Neuronal stem cell (in vitro differentiated cells): Measurements from ENCODE around the gene VDAC1.

Experiments used
- DNase-seq: peaks from one replicate; pipeline ENCODE4 v3.0.0-alpha.2; 2013; ENCODE audit warnings: low spot score
- H2AFZ ChIP-seq: one replicate; pipeline ENCODE4 v1.6.1; 2013; ENCODE audit warnings: mild to moderate bottlenecking, low read length, inconsistent platforms
- H2AK5ac ChIP-seq: 2 replicates; pipeline ENCODE4 v1.6.1; 2013; ENCODE audit warnings: low read depth, mild to moderate bottlenecking, inconsistent platforms, low read length, moderate library complexity, mixed read lengths
- H2BK120ac ChIP-seq: 2 replicates; pipeline ENCODE4 v1.6.1; 2013; ENCODE audit warnings: low read depth, mild to moderate bottlenecking, inconsistent platforms, low read length, moderate library complexity, mixed read lengths
- H2BK12ac ChIP-seq: one replicate; pipeline ENCODE4 v1.6.1; 2013; ENCODE audit warnings: low read length, inconsistent platforms
- H2BK15ac ChIP-seq: 2 replicates; pipeline ENCODE4 v1.6.1; 2013; ENCODE audit warnings: mild to moderate bottlenecking, low read length, inconsistent platforms, mixed read lengths
- H2BK5ac ChIP-seq: one replicate; pipeline ENCODE4 v1.6.1; 2013; ENCODE audit warnings: inconsistent platforms, mild to moderate bottlenecking, low read length, moderate library complexity
- H3K14ac ChIP-seq: one replicate; pipeline ENCODE4 v1.6.1; 2013; ENCODE audit warnings: low read length, inconsistent platforms
- H3K18ac ChIP-seq: 2 replicates; pipeline ENCODE4 v1.6.1; 2013; ENCODE audit warnings: low read length, inconsistent platforms
- H3K23ac ChIP-seq: 2 replicates; pipeline ENCODE4 v1.6.1; 2013; ENCODE audit warnings: low read depth, mild to moderate bottlenecking, mixed read lengths, low read length, inconsistent platforms; ENCODE audit not compliant: poor library complexity
- H3K27ac ChIP-seq: replicated peaks from 3 replicates; pipeline ENCODE4 v1.5.1; 2013; ENCODE audit warnings: low read length, inconsistent platforms
- H3K27me3 ChIP-seq, 3 experiments: 2 replicates each; pipeline ENCODE4 v1.6.1; 2013; ENCODE audit warnings: low read length in 3 of 3, mild to moderate bottlenecking in 2 of 3, inconsistent platforms in 1 of 3, low read depth in 1 of 3, mixed read lengths in 1 of 3, moderate library complexity in 1 of 3; ENCODE audit not compliant: control insufficient read depth in 3 of 3, insufficient read depth in 3 of 3
- H3K36me3 ChIP-seq, 2 donors: replicated peaks in 1 of 2; 2 replicates each; pipeline ENCODE4 v1.6.1; 2013; ENCODE audit warnings: low read length in 2 of 2; ENCODE audit not compliant: control insufficient read depth in 2 of 2, insufficient read depth in 2 of 2
- H3K4ac ChIP-seq: 2 replicates; pipeline ENCODE4 v1.6.1; 2013; ENCODE audit warnings: inconsistent platforms, mild to moderate bottlenecking, low read length, moderate library complexity
- H3K4me1 ChIP-seq, 2 donors: 1 replicate in 1 of 2; 2 replicates in 1 of 2; pipeline ENCODE4 v1.6.1; 2013; ENCODE audit warnings: low read length in 2 of 2, low read depth in 1 of 2; ENCODE audit not compliant: control insufficient read depth in 2 of 2, insufficient read depth in 1 of 2
- H3K4me2 ChIP-seq: one replicate; pipeline ENCODE4 v1.6.1; 2013; ENCODE audit warnings: mild to moderate bottlenecking, low read length, inconsistent platforms; ENCODE audit not compliant: insufficient read depth, poor library complexity, severe bottlenecking
- H3K4me3 ChIP-seq, 2 donors: 2 replicates each; pipeline ENCODE4 v1.5.1; 2013; ENCODE audit warnings: low read length in 2 of 2, mild to moderate bottlenecking in 2 of 2, inconsistent platforms in 1 of 2, moderate library complexity in 1 of 2
- H3K79me1 ChIP-seq: one replicate; pipeline ENCODE4 v1.6.1; 2013; ENCODE audit warnings: low read depth, mild to moderate bottlenecking, inconsistent platforms, low read length, moderate library complexity
- H3K9ac ChIP-seq: one replicate; pipeline ENCODE4 v1.6.1; 2013; ENCODE audit warnings: mild to moderate bottlenecking, low read depth, low read length, inconsistent platforms; ENCODE audit not compliant: poor library complexity
- H3K9me3 ChIP-seq, 2 donors: replicated peaks in 1 of 2; 2 replicates each; pipeline versions ENCODE3 to v1.6.1; 2013; ENCODE audit warnings: low read length in 2 of 2, mild to moderate bottlenecking in 2 of 2, inconsistent platforms in 1 of 2, low read depth in 1 of 2, mixed read lengths in 1 of 2, moderate library complexity in 1 of 2; ENCODE audit not compliant: control insufficient read depth in 2 of 2, insufficient read depth in 1 of 2
- H4K8ac ChIP-seq: one replicate; pipeline ENCODE4 v1.6.1; 2013; ENCODE audit warnings: low read depth, mild to moderate bottlenecking, inconsistent platforms, low read length, moderate library complexity
- H4K91ac ChIP-seq: one replicate; pipeline ENCODE4 v1.6.1; 2013; ENCODE audit warnings: low read length, low read depth, mild to moderate bottlenecking, inconsistent platforms; ENCODE audit not compliant: poor library complexity
- WGBS, 2 donors: extraction: QIAGEN DNeasy Blood & Tissue Kit; methylation state at CpG; one replicate each; pipeline ENCODE4 v1.1.7; 2013; ENCODE audit warnings: missing lambda C conversion rate in 2 of 2, mixed read lengths in 1 of 2; ENCODE audit not compliant: insufficient read length in 2 of 2, insufficient replicate concordance in 1 of 2; ENCODE audit errors: extremely low coverage in 2 of 2; 5-methylcytosine and 5-hydroxymethylcytosine counted together

VDAC1 gene

GRCh38 chr5:134048864-134049263 is 44.1 kb upstream of the VDAC1 start:
- H3K4me3 ChIP-seq = no peak overlapping the region
- H3K9me3 ChIP-seq = no peaks in the 10 kb centered on the region
- H3K23ac ChIP-seq = no peak overlapping the region
- H3K36me3 ChIP-seq = no peaks in the 10 kb centered on the region
- no peak overlapping the region for H3K4me2 ChIP-seq
- H3K18ac ChIP-seq = no peak overlapping the region
- H2BK12ac ChIP-seq = no peak overlapping the region
- DNase-seq = no peak
- H2BK15ac ChIP-seq = no peak overlapping the region
- H3K79me1 ChIP-seq = no peaks in the 10 kb centered on the region
- H2BK120ac ChIP-seq = no peak overlapping the region
- H2AK5ac ChIP-seq = no peak overlapping the region
- no peak overlapping the region for H3K14ac ChIP-seq
- H3K9ac ChIP-seq = no peak overlapping the region
- H3K27me3 ChIP-seq = peaks cover 0 to 17% (median 0%) of the 10 kb centered on the region in 3 experiments
- H4K91ac ChIP-seq = no peak overlapping the region
- H3K4me1 ChIP-seq = peaks cover 8 to 11% of the 10 kb centered on the region in 2 donors
- H2AFZ ChIP-seq = no peak overlapping the region
- no peak overlapping the region for H3K27ac ChIP-seq
- H4K8ac ChIP-seq = no peak overlapping the region
- no peak overlapping the region for H2BK5ac ChIP-seq
- no peak overlapping the region for H3K4ac ChIP-seq

GRCh38 chr5:134047687-134048056 is 42.9 kb upstream of the VDAC1 start:
- H3K4me3 ChIP-seq = no peak overlapping the region
- H4K8ac ChIP-seq = no peak overlapping the region
- H3K9ac ChIP-seq = no peak overlapping the region
- peaks cover 7 to 8% of the 10 kb centered on the region in 2 donors for H3K4me1 ChIP-seq
- H2BK5ac ChIP-seq = no peak overlapping the region
- no peaks in the 10 kb centered on the region for H3K79me1 ChIP-seq
- H3K23ac ChIP-seq = no peak overlapping the region
- no peak overlapping the region for H2BK12ac ChIP-seq
- no peaks in the 10 kb centered on the region for H3K36me3 ChIP-seq
- no peak overlapping the region for H2BK15ac ChIP-seq
- H2BK120ac ChIP-seq = no peak overlapping the region
- no peak overlapping the region for H3K4ac ChIP-seq
- H3K14ac ChIP-seq = no peak overlapping the region
- no peak overlapping the region for H2AK5ac ChIP-seq
- no peak overlapping the region for H2AFZ ChIP-seq
- H3K4me2 ChIP-seq = no peak overlapping the region
- H3K27ac ChIP-seq = no peak overlapping the region
- H3K18ac ChIP-seq = no peak overlapping the region
- H3K9me3 ChIP-seq = no peaks in the 10 kb centered on the region
- WGBS, 2 donors = no CpG with 5 or more reads among the region's 8 CpGs
- DNase-seq = no peak
- no peak overlapping the region for H4K91ac ChIP-seq
- H3K27me3 ChIP-seq = peaks cover 0 to 21% (median 0%) of the 10 kb centered on the region in 3 experiments

DNA sequence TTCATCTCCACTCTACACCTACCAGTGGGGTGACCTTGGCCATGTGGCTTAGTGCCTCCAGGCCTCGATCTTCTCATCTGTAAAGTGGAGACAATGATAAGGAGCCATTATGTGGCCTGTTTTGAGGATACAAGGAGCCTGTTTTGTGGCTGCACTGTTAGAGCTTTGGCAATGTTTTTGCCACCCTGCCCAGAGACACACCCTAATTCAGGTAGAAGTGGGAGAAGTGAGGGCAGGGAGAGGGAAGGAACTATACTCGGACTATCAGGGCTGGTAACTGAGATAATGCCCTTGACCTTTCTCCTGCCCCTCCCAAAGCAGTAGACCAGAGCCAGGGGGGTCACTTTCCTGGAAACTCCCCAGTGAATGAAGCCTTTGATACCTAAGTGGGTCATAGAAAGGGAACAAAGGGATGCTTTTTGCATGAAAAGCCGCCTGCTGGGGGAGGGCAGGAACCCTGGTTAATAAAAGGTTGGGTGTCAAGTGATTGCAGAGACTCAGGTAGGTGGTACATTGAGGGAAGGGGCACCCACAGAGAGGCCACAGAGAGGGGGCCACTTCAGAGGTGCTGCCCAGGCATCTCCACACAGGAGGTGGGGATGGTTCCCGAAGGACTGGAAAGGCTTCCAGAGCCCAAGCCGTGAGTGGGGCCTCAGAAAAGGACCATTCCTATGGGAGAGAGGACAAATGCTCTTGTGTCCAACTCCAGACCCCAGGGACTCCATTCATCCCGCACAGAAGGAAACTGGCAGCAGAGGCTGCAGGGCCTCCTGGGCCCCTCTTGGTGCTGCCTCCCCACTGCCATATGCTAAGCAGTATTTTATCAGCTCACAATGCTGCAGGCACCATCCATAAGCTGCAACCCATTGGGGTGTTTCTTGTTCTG is 42.3 kb upstream of the VDAC1 start:
- Histone ChIP-seq H2BK5ac (no peak overlapping the region), H2BK15ac (no peak overlapping the region), H2BK120ac (no peak overlapping the region), H2BK12ac (no peak overlapping the region), H3K27ac (no peak overlapping the region), H3K4me3 (no peak overlapping the region), H4K91ac (no peak overlapping the region), H2AK5ac (no peak overlapping the region), H3K4me1 (peaks cover 6 to 8% of the 10 kb centered on the region in 2 donors), H3K27me3 (peaks cover 0 to 24% (median 0%) of the 10 kb centered on the region in 3 experiments), H4K8ac (no peak overlapping the region), H3K4ac (no peak overlapping the region), H2AFZ (no peak overlapping the region), H3K23ac (no peak overlapping the region), H3K18ac (no peak overlapping the region), H3K9me3 (no peaks in the 10 kb centered on the region), H3K4me2 (no peak overlapping the region), H3K79me1 (no peaks in the 10 kb centered on the region), H3K14ac (no peak overlapping the region), H3K36me3 (no peaks in the 10 kb centered on the region), H3K9ac (no peak overlapping the region)
- no peak for DNase-seq
- no CpG with 5 or more reads among the region's 6 CpGs for WGBS, 2 donors

- Histone ChIP-seq H2BK12ac (no peak overlapping the region), H3K27me3 (peaks cover 0 to 26% (median 0%) of the 10 kb centered on the region in 3 experiments), H3K79me1 (no peaks in the 10 kb centered on the region), H3K9ac (no peak overlapping the region), H3K27ac (no peak overlapping the region), H3K23ac (no peak overlapping the region), H2BK15ac (no peak overlapping the region), H4K91ac (no peak overlapping the region), H3K18ac (no peak overlapping the region), H2BK5ac (no peak overlapping the region), H3K36me3 (no peaks in the 10 kb centered on the region), H3K4me2 (no peak overlapping the region), H2AFZ (no peak overlapping the region), H3K4me3 (no peak overlapping the region), H3K4ac (no peak overlapping the region), H4K8ac (no peak overlapping the region), H3K14ac (no peak overlapping the region), H3K4me1 (peaks cover 4 to 8% of the 10 kb centered on the region in 2 donors), H2AK5ac (no peak overlapping the region), H3K9me3 (no peaks in the 10 kb centered on the region), H2BK120ac (no peak overlapping the region)
- WGBS, 2 donors = no CpG with 5 or more reads among the region's 4 CpGs
- no peak for DNase-seq
These were observed 41.6 kb upstream of the VDAC1 start for GRCh38 chr5:134046330-134046729.
